Activated CD8-positive, alpha-beta memory T cell treated with anti-CD3 and anti-CD28 coated beads, Interleukin-2, amount 10 ng/mL, durations not matched to agents 7 days and 5 days (primary cell): ENCODE data around the gene ARHGAP24. TPM values are rescaled to one million over a fixed set of nuclear protein-coding genes. Genes with fewer than 3 reads are reported as not detected.
"Not testable (repeated sequence)": the region's sequence is repeated elsewhere in the genome, so short reads cannot be mapped to it uniquely, and the experiment has no call there.

Source experiments
- ATAC-seq: fragments of 150-1000 bp; cut with Tn5 transposase; one replicate; pipeline ENCODE4 v1.10.0; 2021; ENCODE audit warnings: moderate library complexity
- CTCF ChIA-PET: fragments of 350-600 bp; sonication (Branson Sonifier 250); formaldehyde crosslinking; loops from one replicate; lab custom pipeline; 2021; ENCODE audit warnings: antibody characterized with exemption; lab: Charles Lee
- DNase-seq: peaks from one replicate; pipeline ENCODE4 v3.0.0-alpha.2; 2020
- H3K27ac Mint-ChIP-seq: one replicate; pipeline ENCODE4 v1.8.0; 2021; ENCODE audit warnings: mild to moderate bottlenecking, mixed read lengths
- H3K27me3 Mint-ChIP-seq: one replicate; pipeline ENCODE4 v1.8.0; 2021; ENCODE audit warnings: mixed read lengths
- H3K36me3 Mint-ChIP-seq: one replicate; pipeline ENCODE4 v1.8.0; 2021; ENCODE audit warnings: mild to moderate bottlenecking, mixed read lengths
- H3K4me1 Mint-ChIP-seq: one replicate; pipeline ENCODE4 v1.8.0; 2021; ENCODE audit warnings: mixed read lengths
- H3K4me3 Mint-ChIP-seq: one replicate; pipeline ENCODE4 v1.8.0; 2021; ENCODE audit warnings: mild to moderate bottlenecking, moderate library complexity, mixed read lengths
- H3K9me3 Mint-ChIP-seq: one replicate; pipeline ENCODE4 v1.8.0; 2022; ENCODE audit warnings: low read depth, mixed read lengths
- total RNA-seq, 2 experiments: library from RNA; stranded (reverse); gene quantifications; one replicate each; pipeline ENCODE4 v1.2.3, GENCODE V29; 2021

Gene ARHGAP24
- total RNA-seq, 2 experiments from 2014 or later: not detected

GRCh38 chr4:85793233-85793585, 318.3 kb downstream of the ARHGAP24 start:
- H3K27ac Mint-ChIP-seq: no peak overlapping the region
- DNase-seq (no peak), ATAC-seq (no peak)
- H3K27me3 Mint-ChIP-seq: no peaks in the 10 kb centered on the region
- H3K9me3 Mint-ChIP-seq: no peaks in the 10 kb centered on the region
- no peaks in the 10 kb centered on the region for H3K36me3 Mint-ChIP-seq
- no peak overlapping the region for H3K4me3 Mint-ChIP-seq
- CTCF ChIA-PET: interaction anchor here (1.2 kb wide), 1 partner anchor 11 kb away, joined by 3 read pairs; no protein-coding TSS in a partner anchor
- no peaks in the 10 kb centered on the region for H3K4me1 Mint-ChIP-seq

- ATAC-seq (no peak), DNase-seq (no peak)
- Mint-ChIP-seq H3K27ac (no peak overlapping the region), H3K27me3 (no peaks in the 10 kb centered on the region), H3K9me3 (no peaks in the 10 kb centered on the region), H3K4me3 (no peak overlapping the region), H3K4me1 (no peaks in the 10 kb centered on the region), H3K36me3 (no peaks in the 10 kb centered on the region)
- CTCF ChIA-PET: no interaction called here
Observed at GRCh38 chr4:85798012-85798770, 323.2 kb downstream of the ARHGAP24 start.

- H3K36me3 Mint-ChIP-seq: no peaks in the 10 kb centered on the region
- H3K9me3 Mint-ChIP-seq: no peaks in the 10 kb centered on the region
- DNase-seq: no peak
- H3K27ac Mint-ChIP-seq: no peak overlapping the region
- no peaks in the 10 kb centered on the region for H3K27me3 Mint-ChIP-seq
- no peak overlapping the region for H3K4me3 Mint-ChIP-seq
- CTCF ChIA-PET: interaction anchor here (0.8 kb wide), 2 partner anchors 9 to 11 kb away, joined by 3 read pairs; no protein-coding TSS in a partner anchor
- H3K4me1 Mint-ChIP-seq: no peaks in the 10 kb centered on the region
- no peak for ATAC-seq
Observed at GRCh38 chr4:85803856-85804255, 328.9 kb downstream of the ARHGAP24 start.

- no peaks in the 10 kb centered on the region for H3K36me3 Mint-ChIP-seq
- ATAC-seq (no peak), DNase-seq (no peak)
- H3K27ac Mint-ChIP-seq: no peak overlapping the region
- H3K4me1 Mint-ChIP-seq: no peaks in the 10 kb centered on the region
- CTCF ChIA-PET: no interaction called here
- H3K9me3 Mint-ChIP-seq: no peaks in the 10 kb centered on the region
- H3K27me3 Mint-ChIP-seq: no peaks in the 10 kb centered on the region
- no peak overlapping the region for H3K4me3 Mint-ChIP-seq
Observed at GRCh38 chr4:85805891-85806290, 330.9 kb downstream of the ARHGAP24 start.

GRCh38 chr4:85806334-85806733, 331.4 kb downstream of the ARHGAP24 start:
- DNase-seq: no peak
- CTCF ChIA-PET: no interaction called here
- H3K4me1 Mint-ChIP-seq: no peaks in the 10 kb centered on the region
- H3K36me3 Mint-ChIP-seq: no peaks in the 10 kb centered on the region
- no peak overlapping the region for H3K27ac Mint-ChIP-seq
- no peaks in the 10 kb centered on the region for H3K27me3 Mint-ChIP-seq
- ATAC-seq: no peak
- no peaks in the 10 kb centered on the region for H3K9me3 Mint-ChIP-seq
- no peak overlapping the region for H3K4me3 Mint-ChIP-seq

GRCh38 chr4:85807247-85807950, 332.4 kb downstream of the ARHGAP24 start:
- no peak for DNase-seq
- no peak for ATAC-seq
- no peaks in the 10 kb centered on the region for H3K4me1 Mint-ChIP-seq
- H3K4me3 Mint-ChIP-seq: no peak overlapping the region
- H3K36me3 Mint-ChIP-seq: no peaks in the 10 kb centered on the region
- CTCF ChIA-PET: no interaction called here
- no peaks in the 10 kb centered on the region for H3K9me3 Mint-ChIP-seq
- no peaks in the 10 kb centered on the region for H3K27me3 Mint-ChIP-seq
- H3K27ac Mint-ChIP-seq: no peak overlapping the region

- Mint-ChIP-seq H3K27ac (no peak overlapping the region), H3K4me1 (no peaks in the 10 kb centered on the region), H3K4me3 (no peak overlapping the region), H3K36me3 (no peaks in the 10 kb centered on the region), H3K27me3 (no peaks in the 10 kb centered on the region), H3K9me3 (no peaks in the 10 kb centered on the region)
- CTCF ChIA-PET: no interaction called here
- no peak for ATAC-seq
- DNase-seq: no peak
Observed at GRCh38 chr4:85808104-85808503, 333.2 kb downstream of the ARHGAP24 start.

GRCh38 chr4:85808864-85809263, 333.9 kb downstream of the ARHGAP24 start:
- Mint-ChIP-seq H3K4me3 (no peak overlapping the region), H3K4me1 (no peaks in the 10 kb centered on the region), H3K36me3 (no peaks in the 10 kb centered on the region), H3K27me3 (no peaks in the 10 kb centered on the region), H3K27ac (no peak overlapping the region), H3K9me3 (no peaks in the 10 kb centered on the region)
- ATAC-seq (no peak), DNase-seq (no peak)
- CTCF ChIA-PET: no interaction called here

GRCh38 chr4:85812776-85813175, 337.8 kb downstream of the ARHGAP24 start:
- CTCF ChIA-PET: no interaction called here
- Mint-ChIP-seq H3K36me3 (no peaks in the 10 kb centered on the region), H3K27ac (no peak overlapping the region), H3K4me1 (no peaks in the 10 kb centered on the region), H3K4me3 (no peak overlapping the region), H3K27me3 (no peaks in the 10 kb centered on the region), H3K9me3 (no peaks in the 10 kb centered on the region)
- no peak for DNase-seq
- no peak for ATAC-seq

GRCh38 chr4:85815796-85816459, 341.0 kb downstream of the ARHGAP24 start:
- Mint-ChIP-seq H3K9me3 (peaks cover 5% of the 10 kb centered on the region), H3K4me1 (no peaks in the 10 kb centered on the region), H3K27ac (no peak overlapping the region), H3K36me3 (no peaks in the 10 kb centered on the region), H3K4me3 (no peak overlapping the region), H3K27me3 (no peaks in the 10 kb centered on the region)
- DNase-seq (no peak), ATAC-seq (no peak)
- CTCF ChIA-PET: no interaction called here

GRCh38 chr4:85818700-85819099, 343.8 kb downstream of the ARHGAP24 start:
- Mint-ChIP-seq H3K9me3 (peaks cover 5% of the 10 kb centered on the region), H3K27ac (no peak overlapping the region), H3K4me3 (no peak overlapping the region), H3K27me3 (no peaks in the 10 kb centered on the region), H3K4me1 (no peaks in the 10 kb centered on the region), H3K36me3 (no peaks in the 10 kb centered on the region)
- CTCF ChIA-PET: no interaction called here
- DNase-seq (no peak), ATAC-seq (no peak)

GRCh38 chr4:85820101-85820500, 345.2 kb downstream of the ARHGAP24 start:
- H3K4me3 Mint-ChIP-seq, DNase-seq, CTCF ChIA-PET, ATAC-seq, H3K27me3 Mint-ChIP-seq, H3K36me3 Mint-ChIP-seq, H3K4me1 Mint-ChIP-seq, H3K27ac Mint-ChIP-seq, H3K9me3 Mint-ChIP-seq: not testable (repeated sequence)

- H3K27me3 Mint-ChIP-seq: no peaks in the 10 kb centered on the region
- no peak for DNase-seq
- CTCF ChIA-PET: no interaction called here
- ATAC-seq: no peak
- H3K4me3 Mint-ChIP-seq: no peak overlapping the region
- no peak overlapping the region for H3K27ac Mint-ChIP-seq
- H3K36me3 Mint-ChIP-seq: no peaks in the 10 kb centered on the region
- H3K4me1 Mint-ChIP-seq: no peaks in the 10 kb centered on the region
- peaks cover 5% of the 10 kb centered on the region for H3K9me3 Mint-ChIP-seq
Observed at GRCh38 chr4:85821688-85822455, 346.9 kb downstream of the ARHGAP24 start.
